Urinary bladder (tissue), 4 donors: Measurements from ENCODE around the gene SLC25A48. TPM values are rescaled to one million over a fixed set of nuclear protein-coding genes. Genes with fewer than 3 reads are reported as not detected.
A peak's percentile ranks its signal among the peaks of the same experiment; 100 is the strongest.
"Not testable (repeated sequence)": the region's sequence is repeated elsewhere in the genome, so short reads cannot be mapped to it uniquely, and the experiment has no call there.

Experiments
- DNase-seq: peaks from one replicate; pipeline ENCODE4 v3.0.0-alpha.2; 2015; ENCODE audit errors: extremely low spot score
- H3K27ac ChIP-seq: one replicate; pipeline ENCODE4 v1.5.1; 2013; ENCODE audit warnings: low read depth, mild to moderate bottlenecking, moderate library complexity
- H3K36me3 ChIP-seq: one replicate; pipeline ENCODE4 v1.6.1; 2013; ENCODE audit warnings: mild to moderate bottlenecking, moderate library complexity; ENCODE audit not compliant: insufficient read depth
- H3K4me1 ChIP-seq: one replicate; pipeline ENCODE4 v1.6.1; 2013; ENCODE audit warnings: mild to moderate bottlenecking, moderate library complexity; ENCODE audit not compliant: insufficient read depth
- H3K4me3 ChIP-seq: one replicate; pipeline ENCODE4 v1.5.1; 2013; ENCODE audit warnings: low read depth, low read length
- WGBS: extraction: QIAGEN DNeasy Blood & Tissue Kit; methylation state at CpG from one replicate; pipeline ENCODE4 v1.1.7; 2013; 5-methylcytosine and 5-hydroxymethylcytosine counted together
- polyA plus RNA-seq: library from polyadenylated mRNA; stranded (reverse); fragments of 200-250 nt; gene quantifications from one replicate; pipeline ENCODE4 v1.2.3, GENCODE V29; 2013
- total RNA-seq: library from RNA; depleted of rRNA; stranded (reverse); fragments of >200 nt; gene quantifications from one replicate; pipeline ENCODE4 v1.2.3, GENCODE V29; 2014
- donor health status: healthy with polysubstance abuse.
- donor health status: healthy.

The SLC25A48 gene
- total and polyA plus RNA-seq, 2 donors: 0.04 to 0.37 TPM

DNA sequence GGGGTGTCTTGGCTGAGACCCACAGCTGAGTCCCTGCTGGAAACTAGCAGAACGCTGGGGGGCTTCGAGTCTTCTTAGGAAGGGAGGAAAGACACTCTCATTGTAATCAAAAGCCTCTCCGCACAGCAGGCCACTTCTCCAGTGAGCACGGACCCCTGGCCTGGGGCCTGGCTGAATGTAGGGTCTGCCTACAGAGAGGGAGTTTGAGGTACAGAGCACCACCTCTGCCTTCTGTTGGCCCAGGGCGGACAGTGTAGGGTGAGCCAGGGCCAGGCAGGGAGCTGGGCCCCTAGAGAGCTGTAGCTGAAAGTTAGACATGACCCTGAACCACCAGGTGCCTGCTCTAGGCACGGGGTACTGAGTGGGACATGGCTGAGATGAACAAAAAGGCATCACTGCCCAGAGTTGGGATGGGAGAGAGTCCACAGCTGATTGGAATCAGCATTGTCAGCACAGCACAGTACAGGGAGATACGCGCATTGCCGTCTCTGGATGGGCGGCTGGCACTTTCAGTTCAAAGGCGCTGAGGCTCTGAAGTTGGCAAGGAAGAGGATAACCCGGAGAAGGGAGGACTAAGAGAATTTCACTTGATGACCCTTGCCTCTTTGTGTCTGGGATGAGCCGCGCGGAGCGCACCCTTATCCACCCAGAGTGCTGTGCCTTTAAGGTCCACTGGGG lies 363 bp upstream of the SLC25A48 start:
- Histone ChIP-seq H3K4me1 (no peaks in the 10 kb centered on the region), H3K4me3 (peak overlapping the region; percentile 19), H3K36me3 (no peaks in the 10 kb centered on the region), H3K27ac (no peak overlapping the region)
- no peak for DNase-seq
- 36% methylated on average over 16 of the region's 16 CpGs for WGBS

DNA sequence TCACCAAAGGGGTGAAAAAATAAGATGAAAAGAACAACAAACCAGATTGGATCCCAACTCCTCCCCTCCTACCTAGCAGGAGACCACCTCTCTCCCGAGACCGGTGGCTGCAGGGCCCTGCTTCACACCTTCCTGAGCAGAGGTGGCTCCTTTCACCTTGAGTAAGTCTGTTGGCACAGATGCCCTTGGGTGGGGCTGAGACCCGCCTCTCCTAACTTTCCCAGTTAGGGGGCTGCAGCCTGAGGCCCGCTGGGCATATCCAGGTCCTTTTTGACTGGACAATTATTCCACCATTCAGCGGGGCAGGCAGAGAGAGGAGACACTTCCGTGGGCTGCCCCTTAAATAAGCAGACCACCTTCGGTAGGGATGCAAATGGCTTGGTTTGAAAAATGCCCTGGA lies 1.3 kb downstream of the SLC25A48 start:
- H3K36me3 ChIP-seq: no peaks in the 10 kb centered on the region
- no peaks in the 10 kb centered on the region for H3K4me1 ChIP-seq
- H3K4me3 ChIP-seq: no peak overlapping the region
- no peak for DNase-seq
- H3K27ac ChIP-seq: no peak overlapping the region
- 63% methylated on average over 7 of the region's 7 CpGs for WGBS

DNA sequence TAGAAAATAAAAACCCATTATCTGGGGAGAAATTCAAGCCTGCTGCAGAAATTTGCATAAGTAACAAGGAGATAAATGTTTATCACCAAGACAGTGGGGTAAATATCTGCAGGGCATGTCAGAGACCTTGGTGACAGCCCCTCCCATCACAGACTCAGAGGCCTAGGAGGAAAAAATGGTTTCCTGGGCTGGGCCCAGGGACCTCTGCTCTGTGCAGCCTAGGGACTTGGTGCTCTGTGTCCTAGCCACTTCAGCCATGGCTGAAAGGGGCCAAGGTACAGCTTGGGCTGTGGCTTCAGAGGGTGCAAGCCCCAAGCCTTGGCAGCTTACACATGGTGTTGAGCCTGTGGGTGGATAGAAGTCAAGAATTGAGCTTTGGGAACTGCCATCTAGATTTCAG lies 3.9 kb downstream of the SLC25A48 start:
- not testable (repeated sequence) for H3K36me3 ChIP-seq, H3K27ac ChIP-seq, H3K4me1 ChIP-seq, H3K4me3 ChIP-seq, DNase-seq

DNA sequence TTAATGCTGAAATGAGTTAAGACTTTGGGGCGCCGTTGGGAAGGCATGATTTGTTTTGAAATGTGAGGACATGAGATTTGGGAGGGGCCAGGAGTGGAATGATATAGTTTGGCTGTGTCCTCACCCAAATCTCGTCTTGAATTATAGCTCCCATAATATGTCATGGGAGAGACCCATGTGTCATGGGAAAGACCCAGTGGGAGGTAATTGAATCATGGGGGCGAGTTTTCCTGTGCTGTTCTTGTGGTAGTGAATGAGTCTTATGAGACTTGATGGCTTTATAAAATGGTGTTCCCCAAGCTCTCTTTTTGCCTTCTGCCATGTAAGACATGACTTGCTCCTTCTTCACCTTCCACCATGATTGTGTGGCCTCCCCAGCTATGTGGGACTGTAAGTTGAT lies 5.1 kb downstream of the SLC25A48 start:
- Histone ChIP-seq H3K36me3 (no peaks in the 10 kb centered on the region), H3K4me1 (no peaks in the 10 kb centered on the region), H3K27ac (no peak overlapping the region), H3K4me3 (no peak overlapping the region)
- WGBS: 78% methylated on average over 4 of the region's 4 CpGs
- no peak for DNase-seq

DNA sequence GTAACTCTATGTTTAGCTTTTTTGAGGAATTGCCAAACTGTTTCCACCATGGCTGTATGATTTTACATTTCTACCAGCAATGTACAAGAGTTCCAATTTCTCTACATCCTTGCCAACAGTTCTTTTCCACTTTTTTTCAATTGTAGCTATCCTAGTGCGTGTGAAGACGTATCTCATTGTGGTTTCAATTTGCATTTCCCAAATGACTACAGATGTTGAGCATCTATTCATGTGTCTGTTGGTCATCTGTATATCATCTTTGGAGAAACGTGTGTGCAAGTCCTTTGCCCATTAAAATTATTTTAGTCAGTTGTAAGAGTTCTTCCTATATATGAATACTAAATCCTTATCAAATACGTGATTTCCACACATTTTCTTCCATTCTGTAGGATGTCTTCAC lies 6.5 kb downstream of the SLC25A48 start:
- no peak overlapping the region for H3K4me3 ChIP-seq
- no peak for DNase-seq
- WGBS: 72% methylated on average over 4 of the region's 4 CpGs
- no peaks in the 10 kb centered on the region for H3K4me1 ChIP-seq
- no peak overlapping the region for H3K27ac ChIP-seq
- no peaks in the 10 kb centered on the region for H3K36me3 ChIP-seq

DNA sequence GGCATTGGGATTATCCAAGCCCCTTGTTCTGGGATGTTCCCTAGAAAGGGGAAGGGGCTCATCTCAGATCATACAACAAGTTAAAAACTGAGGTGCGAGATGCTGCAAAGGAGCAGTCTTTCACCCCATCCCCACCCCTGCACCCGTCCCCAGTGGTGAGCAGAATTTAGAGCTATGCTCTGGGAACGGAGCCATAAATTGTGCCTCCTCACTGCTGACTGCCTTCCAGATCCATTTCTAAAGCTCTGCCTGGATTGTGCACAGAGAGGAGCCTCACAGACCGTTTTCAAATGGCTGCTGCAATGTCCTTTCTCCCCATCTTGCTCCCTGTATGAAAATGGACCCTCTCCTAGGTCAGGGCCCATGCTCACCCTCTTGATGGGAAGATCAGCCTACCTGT lies 8.3 kb downstream of the SLC25A48 start:
- Histone ChIP-seq H3K27ac (no peak overlapping the region), H3K36me3 (no peaks in the 10 kb centered on the region), H3K4me3 (no peak overlapping the region), H3K4me1 (no peaks in the 10 kb centered on the region)
- 43% methylated on average over 4 of the region's 4 CpGs for WGBS
- no peak for DNase-seq

DNA sequence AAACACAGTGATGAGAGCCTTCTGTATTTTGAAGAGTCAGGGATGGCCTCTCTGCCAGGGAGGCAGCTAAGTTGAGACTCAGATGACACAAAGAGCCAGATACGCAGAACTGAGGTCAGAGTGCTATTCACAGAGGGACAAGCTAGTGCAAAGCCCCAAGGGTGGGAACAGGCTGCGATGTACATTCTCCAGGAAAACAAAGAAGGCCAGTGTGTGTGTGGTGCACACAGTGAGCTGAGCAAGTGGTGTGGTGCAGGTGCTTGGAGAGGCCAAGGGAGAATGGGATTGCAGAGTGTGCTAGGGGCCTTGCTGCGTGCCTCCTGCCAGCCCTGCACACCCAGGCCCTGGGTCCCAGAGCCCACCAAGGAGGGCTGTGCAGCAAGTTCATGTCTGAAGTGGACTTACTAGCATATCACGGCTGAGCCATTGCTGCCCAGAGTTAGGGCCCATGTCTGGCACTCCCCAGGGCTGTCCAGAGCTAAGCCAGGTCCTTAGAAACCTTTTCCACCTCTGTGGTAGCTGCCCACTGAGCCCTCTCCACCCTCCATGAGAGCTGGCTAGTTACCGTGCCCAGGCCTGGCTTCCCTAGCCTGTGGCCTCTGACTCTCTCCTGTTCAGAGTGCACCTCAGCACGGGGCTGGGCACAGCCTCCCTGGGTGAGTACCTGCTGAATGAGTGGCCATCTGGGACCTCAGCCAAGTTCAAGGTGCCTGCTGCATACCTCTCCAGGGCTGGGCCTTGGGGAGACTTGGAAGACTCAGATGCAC lies 9.3 kb downstream of the SLC25A48 start:
- WGBS: 84% methylated on average over 6 of the region's 6 CpGs
- Histone ChIP-seq H3K36me3 (no peaks in the 10 kb centered on the region), H3K4me3 (no peak overlapping the region), H3K27ac (no peak overlapping the region), H3K4me1 (no peaks in the 10 kb centered on the region)
- no peak for DNase-seq

DNA sequence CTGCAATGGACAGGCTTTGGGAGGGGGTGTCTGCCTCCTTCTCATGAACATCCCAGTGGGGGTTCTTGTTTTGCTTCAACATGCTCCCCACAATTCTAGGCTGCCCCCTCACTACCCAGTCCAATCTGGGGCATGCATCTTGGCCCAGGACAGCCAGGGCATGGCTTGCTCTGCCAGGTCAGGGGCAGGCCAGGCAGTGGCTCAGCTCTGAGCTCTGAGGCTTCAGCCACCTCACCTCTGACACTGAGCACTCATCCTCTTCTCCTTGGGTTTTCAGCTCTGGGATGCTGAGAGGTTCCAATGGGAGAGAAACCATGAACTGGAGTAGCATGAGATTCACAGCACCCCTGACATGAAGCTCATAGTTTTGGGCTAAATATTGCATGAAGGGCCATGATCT lies 11.8 kb downstream of the SLC25A48 start:
- no peak overlapping the region for H3K4me3 ChIP-seq
- no peaks in the 10 kb centered on the region for H3K36me3 ChIP-seq
- no peak for DNase-seq
- no peak overlapping the region for H3K27ac ChIP-seq
- no peaks in the 10 kb centered on the region for H3K4me1 ChIP-seq

DNA sequence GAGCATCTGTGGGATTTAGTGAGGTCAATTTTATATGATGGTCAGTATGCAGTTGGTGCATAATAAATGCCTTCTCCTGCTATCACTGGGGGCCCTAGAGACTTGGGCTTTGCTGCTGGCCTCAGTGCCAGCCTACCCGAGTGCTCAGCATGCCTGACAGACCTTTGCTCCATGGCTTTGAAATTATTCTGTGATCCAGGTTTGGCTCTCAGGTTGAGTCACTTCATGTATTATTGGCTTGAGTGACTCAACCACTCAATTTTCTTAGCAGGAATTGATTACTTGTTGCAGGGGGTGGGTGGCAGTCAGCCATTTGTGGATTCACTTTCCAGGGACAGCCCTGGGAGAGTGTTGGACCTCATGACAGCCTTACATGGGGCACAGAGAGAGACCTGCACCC lies 13.5 kb downstream of the SLC25A48 start:
- no peak for DNase-seq
- H3K4me3 ChIP-seq: no peak overlapping the region
- 93% methylated on average over 1 of the region's 1 CpG for WGBS
- H3K4me1 ChIP-seq: no peaks in the 10 kb centered on the region
- no peaks in the 10 kb centered on the region for H3K36me3 ChIP-seq
- no peak overlapping the region for H3K27ac ChIP-seq

DNA sequence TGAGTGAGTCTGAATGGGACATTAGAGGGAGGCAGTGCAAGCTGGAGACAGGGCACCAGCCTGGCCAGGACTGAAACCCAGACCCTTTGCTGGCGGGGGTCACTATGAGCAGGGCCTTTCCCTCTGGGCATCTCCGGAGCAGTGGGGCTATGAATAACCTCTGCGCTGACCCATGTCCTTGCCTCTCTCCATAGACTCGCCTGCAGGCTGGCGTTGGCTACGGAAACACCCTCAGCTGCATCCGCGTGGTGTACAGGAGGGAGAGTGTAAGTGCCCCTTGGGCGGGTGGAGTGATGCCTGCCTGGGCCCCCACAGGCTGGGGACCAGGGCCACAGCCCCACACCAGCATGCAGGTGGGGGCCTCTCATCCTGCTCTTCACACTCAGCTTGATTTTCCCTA lies 15.8 kb downstream of the SLC25A48 start:
- DNase-seq: no peak
- no peak overlapping the region for H3K27ac ChIP-seq
- no peaks in the 10 kb centered on the region for H3K4me1 ChIP-seq
- WGBS: 94% methylated on average over 9 of the region's 9 CpGs
- H3K36me3 ChIP-seq: no peaks in the 10 kb centered on the region
- no peak overlapping the region for H3K4me3 ChIP-seq

DNA sequence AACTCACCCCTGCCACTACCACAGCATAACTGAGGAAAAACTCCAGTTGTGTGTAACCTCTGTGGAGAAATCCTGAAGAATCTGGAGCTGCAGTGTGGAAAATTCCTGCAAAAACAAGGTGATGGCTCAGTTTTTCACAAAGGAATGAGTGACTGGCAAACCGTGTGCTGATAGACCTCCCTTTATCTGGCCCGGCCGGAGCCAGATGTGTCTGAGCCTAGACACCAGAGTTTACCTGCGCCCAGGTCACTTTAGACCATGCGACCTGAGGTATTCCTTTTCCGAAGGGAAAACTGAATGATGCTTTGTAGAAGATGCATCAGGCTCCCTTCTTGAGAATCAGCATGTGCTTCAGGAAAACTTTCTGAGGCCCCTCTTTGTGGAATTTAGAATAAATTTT lies 16.2 kb downstream of the SLC25A48 start:
- DNase-seq: no peak
- H3K27ac ChIP-seq: no peak overlapping the region
- H3K36me3 ChIP-seq: no peaks in the 10 kb centered on the region
- no peaks in the 10 kb centered on the region for H3K4me1 ChIP-seq
- 92% methylated on average over 6 of the region's 6 CpGs for WGBS
- H3K4me3 ChIP-seq: no peak overlapping the region

DNA sequence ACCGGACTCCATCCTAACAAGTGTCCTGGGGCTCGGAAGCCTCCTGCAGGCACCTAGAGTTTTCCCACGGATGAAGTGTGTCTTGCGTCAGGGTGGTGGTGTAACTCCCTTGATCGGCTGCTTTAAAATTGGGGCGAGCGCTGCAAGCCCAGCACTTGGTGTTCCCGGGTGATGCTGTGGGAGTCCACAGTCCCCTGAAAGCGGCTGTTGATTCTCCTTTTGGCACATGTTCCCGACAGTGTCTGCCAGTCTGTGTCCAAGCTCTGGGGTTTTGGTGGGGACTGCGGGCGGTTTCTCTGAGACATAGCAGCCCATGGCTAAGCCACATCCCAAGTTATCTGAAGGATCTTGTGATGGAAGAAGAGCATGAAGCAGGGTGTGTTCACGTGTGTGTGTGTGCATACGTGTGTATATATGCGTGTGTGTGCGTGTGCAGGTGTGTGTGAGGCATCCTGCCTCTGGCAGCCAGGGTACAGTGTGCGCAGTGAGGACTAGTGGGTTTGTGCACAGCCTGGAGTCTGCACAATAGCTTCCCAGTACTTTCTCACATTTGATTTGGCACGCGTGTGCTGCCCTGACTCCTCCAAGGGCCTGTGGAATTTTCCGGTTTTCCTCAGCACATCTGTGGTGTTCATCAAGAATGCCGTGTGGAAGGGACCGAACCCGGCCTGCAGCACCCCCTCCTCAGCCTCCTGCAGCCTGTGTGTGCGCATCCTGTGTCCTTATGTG lies 16.9 kb downstream of the SLC25A48 start:
- no peak for DNase-seq
- no peak overlapping the region for H3K4me3 ChIP-seq
- H3K27ac ChIP-seq: no peak overlapping the region
- H3K36me3 ChIP-seq: no peaks in the 10 kb centered on the region
- 84% methylated on average over 24 of the region's 24 CpGs for WGBS
- no peaks in the 10 kb centered on the region for H3K4me1 ChIP-seq

DNA sequence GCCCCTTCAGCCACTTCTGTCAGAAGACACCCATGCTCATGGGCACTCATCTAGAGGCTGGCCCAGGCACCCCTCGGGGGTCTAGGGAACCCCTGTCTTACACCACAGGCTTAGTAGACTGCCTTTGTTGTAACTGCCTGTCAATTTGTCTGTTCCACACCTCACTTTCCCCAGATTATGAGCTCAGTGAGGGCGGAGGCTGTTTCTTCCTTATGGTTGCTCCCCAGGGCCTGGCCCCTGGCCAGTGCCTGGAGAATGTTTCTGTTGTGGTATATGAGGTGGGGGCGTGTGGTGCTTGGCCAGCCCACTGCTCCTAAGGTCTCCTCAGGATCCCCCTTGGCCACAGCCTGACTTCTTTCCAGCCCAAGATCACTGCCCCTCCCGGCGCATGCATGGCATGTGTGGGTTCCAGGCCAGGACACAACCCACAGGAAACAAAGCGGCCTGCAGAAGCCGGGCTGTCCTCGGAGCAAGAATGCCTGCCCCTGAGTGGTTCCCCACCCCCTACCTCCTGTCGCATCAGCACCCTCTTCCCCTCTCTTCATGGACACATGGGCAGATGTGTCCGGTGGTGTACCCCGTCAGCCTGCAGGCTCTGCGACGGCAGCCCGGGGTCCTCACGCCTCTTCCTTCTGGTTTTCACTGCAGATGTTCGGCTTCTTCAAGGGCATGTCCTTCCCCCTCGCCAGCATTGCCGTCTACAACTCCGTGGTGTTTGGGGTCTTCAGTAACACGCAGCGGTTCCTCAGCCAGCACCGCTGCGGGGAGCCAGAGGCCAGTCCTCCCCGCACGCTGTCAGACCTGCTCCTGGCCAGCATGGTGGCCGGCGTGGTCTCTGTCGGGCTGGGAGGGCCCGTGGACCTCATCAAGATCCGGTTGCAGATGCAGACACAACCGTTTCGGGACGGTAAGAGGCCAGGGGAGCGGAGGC lies 17.7 kb downstream of the SLC25A48 start:
- 88% methylated on average over 34 of the region's 34 CpGs for WGBS
- DNase-seq: no peak
- Histone ChIP-seq H3K36me3 (no peaks in the 10 kb centered on the region), H3K27ac (no peak overlapping the region), H3K4me1 (no peaks in the 10 kb centered on the region), H3K4me3 (no peak overlapping the region)
